Vagina (tissue), 2 donors: ENCODE data around the gene ELMO1.

Experiments used
- CTCF ChIP-seq, 3 experiments: fragments of 450-650 bp in 2 of 3; fragments of 200-600 bp in 1 of 3; sonication (generic) in 1 of 3; IDR thresholded peaks; one replicate each; pipeline ENCODE4 v1.5.1; 2017 to 2019; ENCODE audit warnings: antibody characterized with exemption in 3 of 3, mild to moderate bottlenecking in 2 of 3, moderate library complexity in 2 of 3
- POLR2AphosphoS5 ChIP-seq, 2 donors: sonication (generic); formaldehyde crosslinking; IDR thresholded peaks; one replicate each; pipeline ENCODE4 v1.9.0; 2017; ENCODE audit warnings: antibody characterized with exemption in 2 of 2, mild to moderate bottlenecking in 2 of 2, low read depth in 1 of 2; ENCODE audit not compliant: insufficient read depth in 1 of 2

- TF ChIP-seq CTCF (IDR thresholded peaks at IDR 0.05) (no peak), POLR2AphosphoS5 (IDR thresholded peaks at IDR 0.05; ENCODE audit: insufficient read depth in 1 of 2, low read depth in 1 of 2) (no peak)
These were observed 448.2 kb downstream of the ELMO1 start for GRCh38 chr7:37000511-37000910.
